ENCODE data around the gene SELENON. TPM values are rescaled to one million over a fixed set of nuclear protein-coding genes. Genes with fewer than 3 reads are reported as not detected.

The SELENON gene
- total and polyA plus RNA-seq, 9 of the 15 experiments (the other 6 are each of a cell fraction or from before 2014, with no cell fraction given), result 0.43 to 26.7 (median 7.0) TPM

DNA sequence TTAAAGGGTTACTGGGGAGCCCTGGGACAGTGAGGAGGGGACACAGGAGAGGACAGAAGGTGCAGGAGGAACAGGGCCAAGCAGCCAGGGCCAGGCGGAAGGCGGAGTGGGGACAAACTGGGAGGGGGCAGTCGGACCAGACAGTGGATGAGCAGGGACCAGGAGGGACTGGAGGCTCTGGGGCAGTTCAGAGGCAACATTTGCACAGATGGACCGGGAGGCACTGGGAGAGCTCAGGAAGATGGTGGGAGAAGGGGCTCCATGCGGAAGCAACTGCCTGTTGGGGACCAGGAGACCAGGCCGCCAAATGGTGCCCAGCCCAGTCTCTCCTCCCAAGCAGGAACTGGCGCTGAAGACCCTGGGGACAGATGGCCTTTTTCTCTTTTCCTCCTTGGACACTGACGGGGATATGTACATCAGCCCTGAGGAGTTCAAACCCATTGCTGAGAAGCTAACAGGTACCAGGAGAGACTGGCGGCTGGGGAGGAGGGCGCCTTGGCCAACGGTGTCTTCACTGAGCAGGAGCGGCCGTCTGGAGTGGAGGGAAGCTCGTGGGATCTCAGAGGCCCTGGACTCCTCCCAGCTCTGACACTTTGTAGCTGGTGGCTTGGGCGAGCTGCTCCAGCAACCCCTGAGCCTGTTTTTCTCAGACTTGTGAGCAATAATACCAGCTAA, 847 bp downstream of the SELENON start:
- Histone ChIP-seq H3K4me2 (ENCODE audit: insufficient read depth, low read length) (peak overlapping the region; percentile 83), H3K4me3 (peak overlapping the region; percentile 48), H3K9me1 (ENCODE audit: control insufficient read depth, insufficient read depth, low read length) (no peaks in the 10 kb centered on the region), H3K36me3 (ENCODE audit: control insufficient read depth, insufficient read depth, low read length) (no peaks in the 10 kb centered on the region), H3K9me3 (replicated peaks; ENCODE audit: control insufficient read depth, insufficient read depth, low read depth, low read length) (no peaks in the 10 kb centered on the region), H3K27ac (ENCODE audit: extremely low read depth, low read depth, low read length) (no peak overlapping the region), H3K27me3 (ENCODE audit: control insufficient read depth in 2 of 2, insufficient read depth in 2 of 2, low read length in 2 of 2) (peaks cover 2 to 14% of the 10 kb centered on the region in 2 experiments; a peak in 4 of 5 replicates), H3K4me1 (replicated peaks in 1 of 2; ENCODE audit: control insufficient read depth in 2 of 2, insufficient read depth in 2 of 2, low read length in 2 of 2) (peaks cover 15 to 20% of the 10 kb centered on the region in 2 experiments; a peak in 4 of 5 replicates), H3K79me2 (ENCODE audit: control insufficient read depth, insufficient read depth, low read length) (no peaks in the 10 kb centered on the region), H4K20me1 (replicated peaks; ENCODE audit: control insufficient read depth, insufficient read depth, low read length) (no peaks in the 10 kb centered on the region), H3K9ac (ENCODE audit: insufficient read depth in 1 of 2, low read depth in 2 of 2, low read length in 2 of 2) (peak overlapping the region; percentile 51 to 88; a peak in 3 of 4 replicates), H2AFZ (ENCODE audit: low read depth, low read length) (peak overlapping the region; percentile 56)
- intact Hi-C loops (cut with micrococcal nuclease) (no loop called here), in situ Hi-C loops (cut with MboI) (no loop called here)
- ChIA-PET CTCF (ENCODE audit: low intra/inter-chr PET ratio) (no interaction called here), POLR2A (interaction anchor here (0.6 to 0.7 kb wide), 2 partner anchors 12 to 172 kb away, joined by 3 to 4 read pairs; no protein-coding TSS in a partner anchor)
- DNase-seq (ENCODE audit: extremely low read depth in 1 of 4, low spot score in 3 of 4), result no peak
- no peak for FAIRE-seq
- BruUV-seq (replicated peaks), result TSS peak; percentile 52
- ATAC-seq, result peak; percentile 20
- 77% methylated on average over 15 of the region's 15 CpGs for WGBS (ENCODE audit: insufficient coverage, low coverage, missing lambda C conversion rate)
- TF ChIP-seq ZKSCAN3 (CRISPR knock-in tag; IDR thresholded peaks at IDR 0.05) (no peak), THAP7 (CRISPR knock-in tag; IDR thresholded peaks at IDR 0.05) (no peak), ZNF766 (CRISPR knock-in tag; conservative IDR thresholded peaks at IDR 0.05) (no peak), LARP7 (IDR thresholded peaks at IDR 0.05) (no peak), RFX7 (CRISPR knock-in tag; IDR thresholded peaks at IDR 0.05) (no peak), ZEB2 (IDR thresholded peaks at IDR 0.05) (no peak), PRMT5 (CRISPR knock-in tag; IDR thresholded peaks at IDR 0.05) (no peak), XRCC4 (IDR thresholded peaks at IDR 0.05; ENCODE audit: extremely low read depth, insufficient read depth, insufficient read length) (no peak), MECOM (CRISPR knock-in tag; IDR thresholded peaks at IDR 0.05) (no peak), ZNF224 (CRISPR knock-in tag; IDR thresholded peaks at IDR 0.05) (peak; percentile 13; the same call in 1 of the 2 replicates), ZBTB17 (CRISPR knock-in tag; IDR thresholded peaks at IDR 0.05) (no peak), CEBPG (CRISPR knock-in tag; IDR thresholded peaks at IDR 0.05) (0 out of 2 replicates have a peak, but pooled peaks have one; percentile 10), CEBPG (tag; conservative IDR thresholded peaks at IDR 0.05 in 1 of 2, IDR thresholded peaks at IDR 0.05 in 1 of 2) (no peak), HDGF (IDR thresholded peaks at IDR 0.05) (peak; percentile 80), STAG1 (CRISPR knock-in tag; IDR thresholded peaks at IDR 0.05; ENCODE audit: borderline replicate concordance) (no peak), EGR1 (conservative IDR thresholded peaks at IDR 0.05) (no peak), ELF4 (CRISPR knock-in tag; IDR thresholded peaks at IDR 0.05) (0 out of 2 replicates have a peak, but pooled peaks have one; percentile 26)
- TF ChIP-seq, protein P1, sequence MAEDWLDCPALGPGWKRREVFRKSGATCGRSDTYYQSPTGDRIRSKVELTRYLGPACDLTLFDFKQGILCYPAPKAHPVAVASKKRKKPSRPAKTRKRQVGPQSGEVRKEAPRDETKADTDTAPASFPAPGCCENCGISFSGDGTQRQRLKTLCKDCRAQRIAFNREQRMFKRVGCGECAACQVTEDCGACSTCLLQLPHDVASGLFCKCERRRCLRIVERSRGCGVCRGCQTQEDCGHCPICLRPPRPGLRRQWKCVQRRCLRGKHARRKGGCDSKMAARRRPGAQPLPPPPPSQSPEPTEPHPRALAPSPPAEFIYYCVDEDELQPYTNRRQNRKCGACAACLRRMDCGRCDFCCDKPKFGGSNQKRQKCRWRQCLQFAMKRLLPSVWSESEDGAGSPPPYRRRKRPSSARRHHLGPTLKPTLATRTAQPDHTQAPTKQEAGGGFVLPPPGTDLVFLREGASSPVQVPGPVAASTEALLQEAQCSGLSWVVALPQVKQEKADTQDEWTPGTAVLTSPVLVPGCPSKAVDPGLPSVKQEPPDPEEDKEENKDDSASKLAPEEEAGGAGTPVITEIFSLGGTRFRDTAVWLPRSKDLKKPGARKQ (CRISPR knock-in tag; IDR thresholded peaks at IDR 0.05), result no peak
- TF ChIP-seq, protein P2, sequence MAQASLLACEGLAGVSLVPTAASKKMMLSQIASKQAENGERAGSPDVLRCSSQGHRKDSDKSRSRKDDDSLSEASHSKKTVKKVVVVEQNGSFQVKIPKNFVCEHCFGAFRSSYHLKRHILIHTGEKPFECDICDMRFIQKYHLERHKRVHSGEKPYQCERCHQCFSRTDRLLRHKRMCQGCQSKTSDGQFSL (CRISPR knock-in tag; IDR thresholded peaks at IDR 0.05), result peak; percentile 65; the same call in 1 of the 2 replicates
- TF ChIP-seq, protein P2 (tag; IDR thresholded peaks at IDR 0.05), result no peak

All from K562 (cell line).